ENCODE data around the gene LMX1B.

The LMX1B gene

GRCh38 chr9:126696401-126697145, 82.8 kb downstream of the LMX1B start:
- no peak overlapping the region for H3K4me3 ChIP-seq (ENCODE audit: low read length)

GRCh38 chr9:126697330-126697729, 83.6 kb downstream of the LMX1B start:
- Histone ChIP-seq H4K20me1 (ENCODE audit: control insufficient read depth, insufficient read depth, low read depth, low read length) (no peaks in the 10 kb centered on the region), H3F3A (ENCODE audit: control insufficient read depth, insufficient read depth) (no peaks in the 10 kb centered on the region), H3K4me2 (ENCODE audit: low read length) (no peak overlapping the region), H3K9me3 (ENCODE audit: control insufficient read depth, insufficient read depth, low read length) (no peaks in the 10 kb centered on the region), H3K9me2 (replicated peaks; ENCODE audit: control insufficient read depth, low read length) (no peaks in the 10 kb centered on the region), H3K79me2 (ENCODE audit: control insufficient read depth, low read length) (no peaks in the 10 kb centered on the region), H3K4me3 (ENCODE audit: low read length) (no peak overlapping the region), H3K4me1 (ENCODE audit: control insufficient read depth, low read length) (no peaks in the 10 kb centered on the region), H3K27ac (ENCODE audit: low read depth, low read length) (no peak overlapping the region), H3K36me3 (ENCODE audit: control insufficient read depth, low read length) (no peaks in the 10 kb centered on the region), H3K27me3 (ENCODE audit: control insufficient read depth, low read length) (no peaks in the 10 kb centered on the region)
- no peak for TF ChIP-seq CTCF (IDR thresholded peaks at IDR 0.05; ENCODE audit: low read depth, low read length, poor library complexity, severe bottlenecking)
- no peak for TF ChIP-seq EZH2phosphoT487 (IDR thresholded peaks at IDR 0.05; ENCODE audit: borderline replicate concordance, low read length)

More at GRCh38 chr9:126696401-126697145, 82.8 kb downstream of the LMX1B start:
- Histone ChIP-seq H3K36me3 (ENCODE audit: control insufficient read depth, low read length) (no peaks in the 10 kb centered on the region), H3K27ac (ENCODE audit: low read depth, low read length) (no peak overlapping the region), H3K9me3 (ENCODE audit: control insufficient read depth, insufficient read depth, low read length) (no peaks in the 10 kb centered on the region), H4K20me1 (ENCODE audit: control insufficient read depth, insufficient read depth, low read depth, low read length) (no peaks in the 10 kb centered on the region), H3K27me3 (ENCODE audit: control insufficient read depth, low read length) (no peaks in the 10 kb centered on the region), H3K4me2 (ENCODE audit: low read length) (no peak overlapping the region), H3K79me2 (ENCODE audit: control insufficient read depth, low read length) (no peaks in the 10 kb centered on the region), H3K4me1 (ENCODE audit: control insufficient read depth, low read length) (no peaks in the 10 kb centered on the region), H3F3A (ENCODE audit: control insufficient read depth, insufficient read depth) (no peaks in the 10 kb centered on the region), H3K9me2 (replicated peaks; ENCODE audit: control insufficient read depth, low read length) (no peaks in the 10 kb centered on the region)
- TF ChIP-seq EZH2phosphoT487 (IDR thresholded peaks at IDR 0.05; ENCODE audit: borderline replicate concordance, low read length) (no peak), CTCF (IDR thresholded peaks at IDR 0.05; ENCODE audit: low read depth, low read length, poor library complexity, severe bottlenecking) (no peak)

DNA sequence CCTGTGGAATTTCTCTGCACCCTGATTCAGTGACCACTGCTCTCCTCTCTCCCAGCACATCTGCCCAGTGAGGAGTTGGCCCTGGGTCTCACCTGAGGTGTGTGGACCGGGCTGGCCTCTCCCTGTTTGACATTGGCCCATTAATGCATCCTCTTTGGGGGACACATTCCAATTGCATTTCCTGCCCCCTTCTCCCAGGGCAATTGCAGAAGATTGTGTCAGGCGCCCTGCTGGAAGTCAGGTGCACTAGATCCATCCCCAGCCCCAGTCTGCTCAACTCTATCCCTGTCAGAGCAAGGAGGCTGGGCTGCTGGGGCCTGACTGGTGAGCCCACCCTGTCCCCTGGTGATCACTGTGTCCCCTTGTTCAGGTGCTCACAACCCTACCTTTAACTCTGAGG, 84.5 kb downstream of the LMX1B start:
- Histone ChIP-seq H3K27me3 (ENCODE audit: control insufficient read depth, low read length) (no peaks in the 10 kb centered on the region), H3F3A (ENCODE audit: control insufficient read depth, insufficient read depth) (no peaks in the 10 kb centered on the region), H3K4me3 (ENCODE audit: low read length) (no peak overlapping the region), H4K20me1 (ENCODE audit: control insufficient read depth, insufficient read depth, low read depth, low read length) (no peaks in the 10 kb centered on the region), H3K9me2 (replicated peaks; ENCODE audit: control insufficient read depth, low read length) (no peaks in the 10 kb centered on the region), H3K4me2 (ENCODE audit: low read length) (no peak overlapping the region), H3K9me3 (ENCODE audit: control insufficient read depth, insufficient read depth, low read length) (no peaks in the 10 kb centered on the region), H3K27ac (ENCODE audit: low read depth, low read length) (no peak overlapping the region), H3K36me3 (ENCODE audit: control insufficient read depth, low read length) (no peaks in the 10 kb centered on the region), H3K4me1 (ENCODE audit: control insufficient read depth, low read length) (no peaks in the 10 kb centered on the region), H3K79me2 (ENCODE audit: control insufficient read depth, low read length) (no peaks in the 10 kb centered on the region)
- TF ChIP-seq EZH2phosphoT487 (IDR thresholded peaks at IDR 0.05; ENCODE audit: borderline replicate concordance, low read length) (no peak), CTCF (IDR thresholded peaks at IDR 0.05; ENCODE audit: low read depth, low read length, poor library complexity, severe bottlenecking) (no peak)
